Neural cell (in vitro differentiated cells): ENCODE measurements around the gene CST6.

Experiments used
- EP300 ChIP-seq: fragments of 450-650 bp; conservative IDR thresholded peaks from 2 replicates; pipeline ENCODE4 v1.6.1; 2014; ENCODE audit warnings: antibody characterized with exemption, mild to moderate bottlenecking, moderate library complexity; ENCODE audit not compliant: poor library complexity, severe bottlenecking
- EZH2 ChIP-seq: fragments of 200-600, 300-800 bp; shearing (Covaris generic), sonication (generic); IDR thresholded peaks from 2 replicates; pipeline ENCODE4 v1.6.1; 2014; ENCODE audit warnings: antibody characterized with exemption, low read length, borderline replicate concordance, mild to moderate bottlenecking; ENCODE audit not compliant: insufficient read depth, poor library complexity, severe bottlenecking
- MXI1 ChIP-seq: fragments of 450-650 bp; conservative IDR thresholded peaks from 2 replicates; pipeline ENCODE4 v1.6.1; 2014; ENCODE audit warnings: antibody characterized with exemption, mild to moderate bottlenecking; ENCODE audit not compliant: poor library complexity, severe bottlenecking
- POLR2AphosphoS5 ChIP-seq: IDR thresholded peaks from 2 replicates; pipeline ENCODE4 v1.6.1; 2012
- TAF1 ChIP-seq: IDR thresholded peaks from 2 replicates; pipeline ENCODE4 v1.6.1; 2012; ENCODE audit warnings: low read depth
- TF ChIP-seq, protein P1 (sequence below): fragments of 450-650 bp; IDR thresholded peaks from 2 replicates; pipeline ENCODE4 v1.5.1; 2014; ENCODE audit warnings: antibody characterized with exemption, mild to moderate bottlenecking, moderate library complexity; ENCODE audit not compliant: poor library complexity, severe bottlenecking

DNA sequence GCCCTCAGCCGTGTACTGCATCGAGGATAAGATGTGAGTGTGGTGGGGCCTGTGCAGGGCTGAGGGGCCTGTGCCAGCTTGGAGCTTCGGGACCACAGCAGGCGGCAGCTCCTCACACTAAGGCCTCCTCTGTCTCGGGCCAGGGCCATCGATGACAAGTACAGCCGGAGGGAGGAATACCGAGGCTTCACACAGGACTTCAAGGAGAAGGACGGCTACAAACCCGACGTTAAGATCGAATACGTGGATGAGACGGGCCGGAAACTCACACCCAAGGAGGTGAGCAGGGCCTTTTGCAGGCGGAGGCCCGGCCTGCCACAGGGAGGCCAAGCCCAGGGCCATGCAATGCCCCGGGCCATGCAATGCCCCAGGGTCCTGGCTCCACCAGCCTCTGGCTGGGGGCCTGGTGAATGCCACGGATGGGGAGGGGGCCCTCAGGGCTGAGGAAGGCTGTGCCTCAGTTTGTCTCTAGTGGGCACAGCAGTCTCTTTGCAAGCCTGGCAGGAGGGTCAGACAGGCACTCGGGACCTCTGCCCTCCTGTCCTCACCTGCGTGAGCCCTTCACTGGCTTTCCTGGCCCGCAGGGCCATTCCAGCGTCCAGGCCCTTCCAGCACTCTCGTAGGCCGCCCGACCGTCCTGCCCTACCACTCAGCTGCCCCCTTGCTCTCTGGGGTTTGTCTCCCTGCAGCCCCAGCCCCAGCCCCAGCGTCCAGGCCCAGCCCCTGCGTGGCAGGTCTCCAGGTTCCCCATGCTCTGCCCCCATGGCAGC lies 34.0 kb upstream of the CST6 start:
- TF ChIP-seq, protein P1, sequence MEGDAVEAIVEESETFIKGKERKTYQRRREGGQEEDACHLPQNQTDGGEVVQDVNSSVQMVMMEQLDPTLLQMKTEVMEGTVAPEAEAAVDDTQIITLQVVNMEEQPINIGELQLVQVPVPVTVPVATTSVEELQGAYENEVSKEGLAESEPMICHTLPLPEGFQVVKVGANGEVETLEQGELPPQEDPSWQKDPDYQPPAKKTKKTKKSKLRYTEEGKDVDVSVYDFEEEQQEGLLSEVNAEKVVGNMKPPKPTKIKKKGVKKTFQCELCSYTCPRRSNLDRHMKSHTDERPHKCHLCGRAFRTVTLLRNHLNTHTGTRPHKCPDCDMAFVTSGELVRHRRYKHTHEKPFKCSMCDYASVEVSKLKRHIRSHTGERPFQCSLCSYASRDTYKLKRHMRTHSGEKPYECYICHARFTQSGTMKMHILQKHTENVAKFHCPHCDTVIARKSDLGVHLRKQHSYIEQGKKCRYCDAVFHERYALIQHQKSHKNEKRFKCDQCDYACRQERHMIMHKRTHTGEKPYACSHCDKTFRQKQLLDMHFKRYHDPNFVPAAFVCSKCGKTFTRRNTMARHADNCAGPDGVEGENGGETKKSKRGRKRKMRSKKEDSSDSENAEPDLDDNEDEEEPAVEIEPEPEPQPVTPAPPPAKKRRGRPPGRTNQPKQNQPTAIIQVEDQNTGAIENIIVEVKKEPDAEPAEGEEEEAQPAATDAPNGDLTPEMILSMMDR: no peak
- TF ChIP-seq EZH2: no peak
- no peak for TF ChIP-seq MXI1
- TF ChIP-seq EP300: no peak
- no peak for TF ChIP-seq TAF1
- TF ChIP-seq POLR2AphosphoS5: no peak
